Measurements from ENCODE around the gene MYL9. TPM values are rescaled to one million over a fixed set of nuclear protein-coding genes. Genes with fewer than 3 reads are reported as not detected.
"Not testable (repeated sequence)": the region's sequence is repeated elsewhere in the genome, so short reads cannot be mapped to it uniquely, and the experiment has no call there.

The MYL9 gene
- total RNA-seq, 1 donor from 2014 or later: 709 TPM

DNA sequence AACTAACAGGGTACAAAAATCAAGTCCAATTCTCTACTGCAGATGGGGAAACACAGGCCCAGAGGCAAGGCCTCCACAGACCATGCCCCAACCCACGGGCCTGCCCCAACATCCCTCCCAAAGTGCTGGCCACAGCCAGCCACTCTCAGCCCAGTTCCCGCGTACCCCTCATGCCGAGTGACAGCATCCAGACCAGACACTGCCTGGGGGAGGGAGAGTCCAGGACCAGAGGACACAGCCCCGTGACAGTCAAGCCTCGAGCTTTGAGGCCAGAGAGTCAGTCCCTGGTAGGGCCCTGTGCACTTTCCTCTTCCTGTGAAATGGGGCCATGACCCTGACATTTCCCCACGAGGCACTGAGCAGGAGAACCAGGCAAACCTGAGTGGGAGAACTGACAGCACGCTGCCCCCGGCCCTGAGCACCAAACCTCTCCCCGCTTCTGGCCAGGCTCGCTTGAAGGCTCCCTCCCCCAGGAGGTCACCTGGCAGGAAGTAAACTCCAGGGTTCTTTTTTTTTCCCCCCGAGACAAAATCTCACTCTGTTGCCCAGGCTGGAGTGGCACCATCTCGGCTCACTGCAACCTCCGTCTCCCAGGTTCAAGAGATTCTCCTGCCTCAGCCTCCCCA, 4.9 kb downstream of the MYL9 start:
- DNase-seq (ENCODE audit: low spot score) (no peak), ATAC-seq (no peak)
- intact Hi-C loops (cut with DNase I): no loop called here

DNA sequence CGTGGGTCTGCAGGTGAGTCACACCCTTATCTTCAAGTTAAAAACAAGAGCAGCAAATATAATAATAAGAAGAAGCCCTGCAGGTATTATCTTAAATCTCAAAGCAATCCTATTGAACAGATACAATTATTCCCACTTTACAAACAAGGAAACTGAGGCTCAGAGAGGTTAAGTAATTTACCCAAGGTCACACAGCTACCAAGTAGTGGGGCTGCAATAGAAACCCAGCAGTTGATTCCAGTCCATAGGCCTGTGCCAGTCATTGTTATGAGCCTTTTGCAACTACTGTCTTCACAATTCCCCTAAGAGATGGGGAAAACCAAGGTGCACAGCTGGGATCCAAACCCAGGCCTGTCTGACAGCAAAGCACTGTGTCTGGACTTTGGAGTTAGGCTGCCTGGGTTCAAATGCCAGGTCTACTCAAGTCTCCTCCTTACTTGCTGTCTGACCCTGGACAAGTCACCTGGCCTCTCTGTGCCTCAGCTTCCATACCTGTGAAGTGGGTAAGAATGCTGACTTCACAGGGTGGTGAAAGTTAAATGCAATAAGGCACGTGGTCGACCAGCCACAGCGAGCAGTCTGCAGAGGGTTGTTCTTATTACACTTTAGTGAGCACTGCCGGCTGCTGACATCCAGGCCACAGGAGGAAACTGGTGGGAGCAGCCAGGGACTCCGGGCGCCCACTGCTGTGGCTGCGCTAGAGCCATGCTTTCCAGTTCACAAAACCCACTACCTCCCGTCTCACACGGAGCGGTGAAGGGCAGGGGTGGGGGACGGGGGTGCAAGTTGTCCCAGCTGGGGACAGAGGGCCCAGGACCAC, 6.1 kb downstream of the MYL9 start:
- intact Hi-C loops (cut with DNase I): no loop called here
- no peak for DNase-seq (ENCODE audit: low spot score)

GRCh38 chr20:36548006-36548315, 6.6 kb downstream of the MYL9 start:
- ATAC-seq: no peak
- intact Hi-C loops (cut with DNase I): no loop called here
- DNase-seq (ENCODE audit: low spot score): no peak

More for the DNA sequence above, 6.1 kb downstream of the MYL9 start:
- ATAC-seq: no peak

DNA sequence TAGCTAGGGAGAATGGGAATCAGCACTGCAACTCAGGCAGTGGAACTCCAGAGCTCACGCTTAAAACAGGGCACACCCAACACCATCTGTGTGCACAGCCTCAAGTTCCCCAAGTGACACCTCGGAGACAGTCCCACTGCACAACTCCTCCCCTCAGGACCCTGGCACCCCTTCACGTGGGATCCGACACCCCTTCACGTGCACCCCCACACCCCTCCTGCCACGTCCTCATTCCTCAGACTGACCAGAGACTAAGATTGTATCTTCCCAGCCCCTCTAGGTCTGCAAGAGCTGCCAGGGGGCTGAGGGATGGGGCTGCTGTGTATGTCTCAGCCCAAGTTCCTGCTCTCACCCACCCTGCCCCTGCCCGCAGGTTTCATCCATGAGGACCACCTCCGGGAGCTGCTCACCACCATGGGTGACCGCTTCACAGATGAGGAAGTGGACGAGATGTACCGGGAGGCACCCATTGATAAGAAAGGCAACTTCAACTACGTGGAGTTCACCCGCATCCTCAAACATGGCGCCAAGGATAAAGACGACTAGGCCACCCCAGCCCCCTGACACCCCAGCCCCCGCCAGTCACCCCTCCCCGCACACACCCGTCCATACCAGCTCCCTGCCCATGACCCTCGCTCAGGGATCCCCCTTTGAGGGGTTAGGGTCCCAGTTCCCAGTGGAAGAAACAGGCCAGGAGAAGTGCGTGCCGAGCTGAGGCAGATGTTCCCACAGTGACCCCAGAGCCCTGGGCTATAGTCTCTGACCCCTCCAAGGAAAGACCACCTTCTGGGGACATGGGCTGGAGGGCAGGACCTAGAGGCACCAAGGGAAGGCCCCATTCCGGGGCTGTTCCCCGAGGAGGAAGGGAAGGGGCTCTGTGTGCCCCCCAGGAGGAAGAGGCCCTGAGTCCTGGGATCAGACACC, 7.6 kb downstream of the MYL9 start:
- intact Hi-C loops (cut with DNase I): no loop called here
- ATAC-seq (peak; percentile 6), DNase-seq (ENCODE audit: low spot score) (no peak)

- ATAC-seq (peak; percentile 23), DNase-seq (ENCODE audit: low spot score) (no peak)
- intact Hi-C loops (cut with DNase I): no loop called here
Observed at GRCh38 chr20:36549628-36549941, 8.3 kb downstream of the MYL9 start.

- ATAC-seq (peak; percentile 29), DNase-seq (ENCODE audit: low spot score) (no peak)
- intact Hi-C loops (cut with DNase I): no loop called here
Observed at GRCh38 chr20:36549942-36550789, 8.8 kb downstream of the MYL9 start.

DNA sequence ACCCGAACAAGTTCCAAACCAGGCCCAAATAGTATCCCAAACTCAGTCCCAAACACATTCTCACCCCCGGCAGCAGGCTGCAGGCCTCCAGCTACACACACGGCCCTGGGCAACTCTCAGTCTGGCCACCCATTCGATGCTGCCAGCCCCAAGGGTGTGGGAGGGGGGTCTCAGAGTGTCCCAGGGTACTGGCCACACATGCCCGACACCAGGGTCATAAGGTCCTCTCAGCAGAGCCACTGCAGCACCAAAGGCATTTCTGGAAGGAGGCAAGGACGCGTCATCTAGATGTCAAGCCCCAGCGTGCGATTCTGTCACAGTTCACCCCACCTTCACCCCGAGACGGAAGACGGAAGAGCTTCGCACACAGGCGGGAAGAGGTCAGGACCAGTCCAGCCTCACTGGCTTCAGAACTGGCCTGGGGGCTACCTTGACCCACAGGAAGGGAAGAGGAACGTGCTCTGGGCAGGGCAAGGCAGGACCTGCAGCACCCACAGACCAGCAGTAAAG, 9.5 kb downstream of the MYL9 start:
- DNase-seq (ENCODE audit: low spot score): no peak
- intact Hi-C loops (cut with DNase I): no loop called here
- peak; percentile 34 for ATAC-seq

DNA sequence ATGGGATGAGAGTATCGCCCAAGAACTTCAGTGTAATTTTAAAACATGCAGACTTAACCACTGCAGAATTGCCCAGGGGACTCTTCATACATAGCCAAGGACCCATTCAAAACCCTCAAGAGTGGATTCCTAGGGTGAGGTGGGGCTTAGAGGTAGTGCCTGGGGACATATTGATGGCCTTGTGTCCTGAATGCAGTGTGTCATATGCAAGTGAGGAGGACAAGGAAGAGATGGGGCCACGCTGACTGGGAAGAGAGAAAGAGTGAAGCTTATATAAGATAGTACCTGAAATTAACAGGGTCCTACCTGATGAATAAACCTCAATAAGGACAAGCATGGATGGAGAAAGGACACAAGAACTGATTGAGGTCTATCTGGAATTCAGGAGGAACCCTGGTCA, 13.9 kb downstream of the MYL9 start:
- intact Hi-C loops (cut with DNase I): loop anchor here (5.0 kb wide), 1 partner anchor 37 kb away; no protein-coding TSS in a partner anchor
- no peak for ATAC-seq

DNA sequence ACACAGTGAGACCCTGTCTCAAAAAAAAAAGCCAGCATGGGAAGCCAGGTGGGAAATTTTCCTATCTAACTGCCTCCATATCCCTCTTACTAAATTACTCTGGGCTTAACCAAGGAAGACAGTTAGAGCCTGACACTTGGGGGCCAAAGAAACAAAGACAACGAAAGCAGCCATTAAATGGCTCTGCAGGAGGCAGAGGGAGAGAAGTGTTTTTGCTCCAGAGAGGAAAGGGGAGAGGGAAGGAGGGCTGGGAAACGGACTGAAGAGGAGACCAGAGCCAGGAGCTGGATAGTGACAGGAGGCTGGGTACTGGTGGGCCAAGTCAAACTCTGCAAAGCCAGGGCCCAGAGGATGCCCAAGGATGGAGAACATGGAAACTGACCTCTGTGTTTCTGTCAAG, 21.4 kb downstream of the MYL9 start:
- intact Hi-C loops (cut with DNase I): no loop called here
- ATAC-seq (no peak), DNase-seq (ENCODE audit: low spot score) (no peak)

More for the DNA sequence above, 13.9 kb downstream of the MYL9 start:
- no peak for DNase-seq (ENCODE audit: low spot score)

- DNase-seq (ENCODE audit: low spot score) (no peak), ATAC-seq (no peak)
- intact Hi-C loops (cut with DNase I): no loop called here
Observed at GRCh38 chr20:36563374-36563773, 22.1 kb downstream of the MYL9 start.

DNA sequence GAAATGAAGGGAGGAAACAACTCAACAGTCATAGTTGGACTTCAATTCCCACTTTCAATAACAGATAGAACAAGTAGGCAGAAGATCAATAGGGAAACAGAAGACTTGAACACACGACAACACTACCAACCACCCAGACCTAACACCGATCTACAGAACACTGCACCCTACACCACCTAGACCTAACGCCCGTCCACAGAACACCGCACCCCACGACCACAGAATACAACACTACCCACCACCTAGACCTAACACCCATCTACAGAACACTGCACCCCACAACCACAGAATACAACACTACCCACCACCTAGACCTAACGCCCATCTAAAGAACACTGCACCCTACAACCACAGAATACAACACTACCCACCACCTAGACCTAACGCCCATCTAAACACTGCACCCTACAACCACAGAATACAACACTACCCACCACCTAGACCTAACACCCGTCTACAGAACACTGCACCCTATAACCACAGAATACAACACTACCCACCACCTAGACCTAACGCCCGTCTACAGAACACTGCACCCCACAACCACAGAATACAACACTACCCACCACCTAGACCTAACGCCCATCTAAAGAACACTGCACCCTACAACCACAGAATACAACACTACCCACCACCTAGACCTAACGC, 22.9 kb downstream of the MYL9 start:
- intact Hi-C loops (cut with DNase I); ATAC-seq; DNase-seq (ENCODE audit: low spot score): not testable (repeated sequence)

GRCh38 chr20:36564726-36565121, 23.4 kb downstream of the MYL9 start:
- DNase-seq (ENCODE audit: low spot score); intact Hi-C loops (cut with DNase I); ATAC-seq: not testable (repeated sequence)

DNA sequence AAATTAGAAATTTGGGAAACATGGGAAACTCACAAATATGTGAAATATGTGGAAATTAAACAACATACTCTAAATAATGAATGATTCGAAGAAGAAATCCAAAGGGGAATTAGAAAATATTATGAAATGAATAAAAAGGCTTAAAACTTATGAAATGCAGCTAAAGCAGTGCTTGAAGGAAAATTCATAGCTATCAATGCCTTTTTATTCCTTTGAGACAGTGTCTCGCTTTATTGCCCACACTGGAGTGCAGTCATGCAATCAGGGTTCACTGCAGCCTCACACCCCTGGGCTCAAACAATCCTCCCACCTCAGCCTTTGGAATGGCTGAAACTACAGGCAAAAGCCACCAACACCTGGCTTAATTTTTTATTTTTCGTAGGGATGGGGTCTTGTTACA, 24.2 kb downstream of the MYL9 start:
- no peak for ATAC-seq
- intact Hi-C loops (cut with DNase I): no loop called here
- DNase-seq (ENCODE audit: low spot score): no peak

GRCh38 chr20:36569847-36570429, 28.6 kb downstream of the MYL9 start:
- DNase-seq (ENCODE audit: low spot score) (no peak), ATAC-seq (no peak)
- intact Hi-C loops (cut with DNase I): no loop called here

DNA sequence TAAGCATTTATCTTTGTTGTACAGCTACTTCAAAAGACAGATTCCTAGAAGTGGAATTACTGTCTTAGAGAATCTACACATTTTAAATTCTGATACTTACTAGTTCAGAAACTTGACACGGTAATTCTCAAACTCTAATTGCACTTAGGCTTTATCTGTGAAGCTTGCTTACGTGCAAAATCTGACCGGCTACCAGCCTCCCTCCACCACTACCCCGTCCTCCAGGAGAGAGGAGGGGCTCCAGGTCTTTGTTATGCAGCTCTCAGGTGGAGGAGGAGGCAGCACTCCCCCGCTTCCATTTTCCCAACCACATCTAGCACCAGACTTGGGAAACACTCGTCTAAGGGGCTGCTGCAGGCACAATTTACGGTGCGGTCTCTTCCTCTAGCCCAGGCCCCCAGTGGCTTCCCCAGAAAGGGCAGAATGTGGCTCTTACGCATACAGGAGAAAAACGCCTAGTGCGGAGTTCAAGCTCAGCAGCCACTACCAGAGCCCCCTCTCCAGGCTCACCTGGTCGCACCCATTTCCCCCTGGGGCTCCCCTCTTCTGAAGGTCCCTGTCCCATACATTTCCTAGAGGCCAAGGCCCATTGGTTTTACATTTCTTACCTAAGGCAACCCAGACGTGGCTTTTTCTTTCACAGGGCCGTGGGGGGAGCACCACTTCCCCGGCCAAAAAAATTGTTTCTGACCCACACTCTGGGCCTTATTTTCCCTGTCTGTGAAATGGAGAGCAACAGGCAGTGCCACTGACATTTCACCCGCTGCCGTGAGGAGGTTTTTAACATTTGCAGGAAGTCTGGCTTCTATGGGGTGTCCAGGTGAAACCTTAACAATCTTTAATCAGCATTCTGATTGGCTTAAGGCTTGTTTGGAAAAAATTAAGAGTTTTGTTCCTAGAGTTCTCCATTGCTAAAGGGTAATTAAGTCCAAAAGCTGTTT, 30.5 kb downstream of the MYL9 start:
- ATAC-seq: no peak
- DNase-seq (ENCODE audit: low spot score): no peak
- intact Hi-C loops (cut with DNase I): no loop called here

DNA sequence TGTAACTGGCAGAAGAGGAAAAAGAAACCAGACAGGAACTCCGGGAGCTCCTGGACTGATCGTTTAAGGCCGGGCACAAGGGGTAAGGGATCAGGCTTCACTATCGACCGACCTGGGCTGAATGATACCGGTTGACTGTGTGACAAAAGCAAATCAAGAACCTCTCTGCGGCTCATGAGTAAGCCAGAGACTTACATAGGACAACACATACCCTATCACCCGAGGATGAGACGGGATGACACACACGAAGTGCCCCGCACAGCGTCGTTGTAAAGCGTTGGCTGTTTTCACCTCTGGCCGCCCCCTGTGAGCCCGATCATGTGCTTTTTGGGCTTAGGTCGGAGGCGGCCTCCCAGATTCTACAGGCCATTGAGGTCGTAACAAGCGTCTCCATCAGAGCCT, 31.4 kb downstream of the MYL9 start:
- DNase-seq (ENCODE audit: low spot score) (peak; percentile 61), ATAC-seq (peak; percentile 30)
- intact Hi-C loops (cut with DNase I): no loop called here

Measured in sciatic nerve (tissue), 2 donors.